ENCODE data around the gene PLPP7.
"Not testable (repeated sequence)": the region's sequence is repeated elsewhere in the genome, so short reads cannot be mapped to it uniquely, and the experiment has no call there.

The PLPP7 gene

GRCh38 chr9:131337131-131337848 lies 47.8 kb downstream of the PLPP7 start:
- DNase-seq (ENCODE audit: low read depth) = no peak
- H3K4me3 ChIP-seq (replicated peaks; ENCODE audit: low read depth, low read length) = no peak overlapping the region
- no peak for TF ChIP-seq CTCF (IDR thresholded peaks at IDR 0.05; ENCODE audit: low read length, missing control alignments)

GRCh38 chr9:131339212-131339611 lies 49.7 kb downstream of the PLPP7 start:
- not testable (repeated sequence) for H3K4me3 ChIP-seq (replicated peaks; ENCODE audit: low read depth, low read length); DNase-seq (ENCODE audit: low read depth)

- not testable (repeated sequence) for DNase-seq (ENCODE audit: low read depth); H3K4me3 ChIP-seq (replicated peaks; ENCODE audit: low read depth, low read length)
Measured at GRCh38 chr9:131344931-131345535, 55.5 kb downstream of the PLPP7 start.

- no peak for TF ChIP-seq CTCF (IDR thresholded peaks at IDR 0.05; ENCODE audit: low read length, missing control alignments)
- no peak for DNase-seq (ENCODE audit: low read depth)
- H3K4me3 ChIP-seq (replicated peaks; ENCODE audit: low read depth, low read length) = no peak overlapping the region
Measured at GRCh38 chr9:131346559-131346958, 57.0 kb downstream of the PLPP7 start.

GRCh38 chr9:131347376-131348020 lies 58.0 kb downstream of the PLPP7 start:
- DNase-seq (ENCODE audit: low read depth) = no peak
- TF ChIP-seq CTCF (IDR thresholded peaks at IDR 0.05; ENCODE audit: low read length, missing control alignments) = no peak

GRCh38 chr9:131348631-131349521 lies 59.4 kb downstream of the PLPP7 start:
- no peak for DNase-seq (ENCODE audit: low read depth)
- peak; percentile 20 for TF ChIP-seq CTCF (IDR thresholded peaks at IDR 0.05; ENCODE audit: low read length, missing control alignments)
- H3K4me3 ChIP-seq (replicated peaks; ENCODE audit: low read depth, low read length) = no peak overlapping the region

More at GRCh38 chr9:131347376-131348020, 58.0 kb downstream of the PLPP7 start:
- H3K4me3 ChIP-seq (replicated peaks; ENCODE audit: low read depth, low read length) = no peak overlapping the region

- H3K4me3 ChIP-seq (replicated peaks; ENCODE audit: low read depth, low read length) = no peak overlapping the region
- TF ChIP-seq CTCF (IDR thresholded peaks at IDR 0.05; ENCODE audit: low read length, missing control alignments) = no peak
- no peak for DNase-seq (ENCODE audit: low read depth)
Measured at GRCh38 chr9:131349522-131349880, 60.0 kb downstream of the PLPP7 start.
